NB4 (cell line): ENCODE data around the gene GALNT12.

Source experiments
- CTCF ChIP-seq: IDR thresholded peaks from one replicate; pipeline ENCODE4 v1.5.1; 2012; ENCODE audit warnings: low read depth, low read length
- POLR2A ChIP-seq: IDR thresholded peaks from 2 replicates; pipeline ENCODE4 v1.6.1; 2011; ENCODE audit warnings: mild to moderate bottlenecking; ENCODE audit not compliant: insufficient read length; ENCODE audit errors: extremely low read depth

GRCh38 chr9:98883276-98883675, 75.8 kb downstream of the GALNT12 start:
- TF ChIP-seq POLR2A (no peak), CTCF (no peak)
